K562 (cell line): ENCODE data around the gene CCT3. TPM values are rescaled to one million over a fixed set of nuclear protein-coding genes. Genes with fewer than 3 reads are reported as not detected.

ENCODE experiments used
- CTCF ChIP-seq, 3 experiments: IDR thresholded peaks in 2 of 3; conservative IDR thresholded peaks in 1 of 3; 2 replicates each; pipeline ENCODE4 v1.5.1; 2011 to 2012; ENCODE audit warnings: low read length in 3 of 3, mild to moderate bottlenecking in 3 of 3, control low read depth in 2 of 3, improper control_type of control experiment in 1 of 3, inconsistent platforms in 1 of 3, low read depth in 1 of 3, mixed read lengths in 1 of 3, moderate library complexity in 1 of 3; ENCODE audit not compliant: insufficient read depth in 2 of 3
- JUN ChIP-seq, 2 experiments: sonication (generic) in 1 of 2; formaldehyde crosslinking in 1 of 2; IDR thresholded peaks; 2 replicates each; pipeline versions ENCODE4 v1.6.1 to v1.8.0; 2012 to 2022; ENCODE audit warnings: borderline replicate concordance in 2 of 2, mild to moderate bottlenecking in 2 of 2, improper control_type of control experiment in 1 of 2, low read depth in 1 of 2, low read length in 1 of 2, missing genetic modification reagents in 1 of 2
- KDM4B ChIP-seq, 2 experiments: fragments of 450-650 bp in 1 of 2; sonication (generic) in 1 of 2; IDR thresholded peaks; 2 replicates each; pipeline ENCODE4 v1.6.1; 2016 to 2017; ENCODE audit warnings: borderline replicate concordance in 2 of 2, antibody characterized with exemption in 1 of 2, low read depth in 1 of 2, mild to moderate bottlenecking in 1 of 2
- NFRKB ChIP-seq: fragments of 450-650 bp; IDR thresholded peaks from 2 replicates; pipeline ENCODE4 v1.6.1; 2016; ENCODE audit warnings: low read depth
- PCBP2 ChIP-seq: fragments of 200-400 bp; formaldehyde crosslinking; IDR thresholded peaks from 2 replicates; pipeline ENCODE4 v1.6.1; 2018; ENCODE audit warnings: low read length, low read depth, mild to moderate bottlenecking, moderate library complexity; ENCODE audit not compliant: poor library complexity, severe bottlenecking
- ZBTB17 ChIP-seq: fragments of 450-650 bp; formaldehyde crosslinking; IDR thresholded peaks from 2 replicates; pipeline ENCODE4 v1.4.0; 2020; ENCODE audit warnings: mild to moderate bottlenecking
- ZBTB40 ChIP-seq, 2 experiments: fragments of 450-650 bp in 1 of 2; sonication (generic) in 1 of 2; formaldehyde crosslinking in 1 of 2; IDR thresholded peaks; 2 replicates each; pipeline versions ENCODE4 v1.7.1 to v1.9.0; 2016 to 2022; ENCODE audit warnings: inconsistent platforms in 1 of 2, mild to moderate bottlenecking in 1 of 2, missing genetic modification reagents in 1 of 2
- ZFX ChIP-seq: sonication (generic); formaldehyde crosslinking; IDR thresholded peaks from 2 replicates; pipeline ENCODE4 v1.8.0; 2022; ENCODE audit warnings: mild to moderate bottlenecking, missing genetic modification reagents, moderate library complexity
- ZNF140 ChIP-seq: fragments of 250-450 bp; sonication (Bioruptor Pico); IDR thresholded peaks from 2 replicates; pipeline ENCODE4 v1.8.0; 2021; ENCODE audit warnings: moderate library complexity, mild to moderate bottlenecking, inconsistent platforms
- polyA plus RNA-seq, 8 experiments: library from polyadenylated mRNA; depleted of rRNA in 4 of 8; stranded (reverse) in 5 of 8; unstranded in 3 of 8; fragments of >200 nt; fragmentation: Nextera tagmentation in 2 of 8; fragmentation: Illumina TruSeq in 1 of 8; extraction: Ambion mirVana in 2 of 8; extraction: Trizol in 1 of 8; gene quantifications; 2 replicates each; pipeline versions ENCODE4 v1.2.1 to v1.2.3, GENCODE V29; 2011 to 2014; ENCODE audit warnings: inconsistent platforms in 1 of 8, missing spikeins in 1 of 8
- total RNA-seq, 7 experiments: library from RNA; depleted of rRNA in 6 of 7; stranded (reverse); fragments of >200 nt in 6 of 7; fragmentation: Illumina TruSeq in 2 of 7; extraction: Trizol in 2 of 7; gene quantifications; 2 replicates each; pipeline versions ENCODE4 v1.2.1 to v1.2.3, GENCODE V29; 2011 to 2021; ENCODE audit warnings: low replicate concordance in 1 of 7
- TF ChIP-seq, protein P1 (sequence below): sonication (generic); formaldehyde crosslinking; IDR thresholded peaks from 2 replicates; pipeline ENCODE4 v1.8.1; 2023; ENCODE audit warnings: mild to moderate bottlenecking, missing genetic modification reagents
- TF ChIP-seq, protein P2 (sequence below), 2 experiments: fragments of 250-450 bp in 1 of 2; fragments of 450-650 bp in 1 of 2; sonication (Bioruptor Pico) in 1 of 2; IDR thresholded peaks; 2 replicates each; pipeline versions ENCODE4 v1.6.1 to v1.8.0; 2016 to 2021; ENCODE audit warnings: mild to moderate bottlenecking in 2 of 2, moderate library complexity in 2 of 2, missing compliant biosample characterization in 1 of 2, missing genetic modification characterization in 1 of 2

CCT3 gene
- total and polyA plus RNA-seq, 9 of the 15 experiments (the other 6 are each of a cell fraction or from before 2014, with no cell fraction given): 475 to 1,167 (median 610) TPM

DNA sequence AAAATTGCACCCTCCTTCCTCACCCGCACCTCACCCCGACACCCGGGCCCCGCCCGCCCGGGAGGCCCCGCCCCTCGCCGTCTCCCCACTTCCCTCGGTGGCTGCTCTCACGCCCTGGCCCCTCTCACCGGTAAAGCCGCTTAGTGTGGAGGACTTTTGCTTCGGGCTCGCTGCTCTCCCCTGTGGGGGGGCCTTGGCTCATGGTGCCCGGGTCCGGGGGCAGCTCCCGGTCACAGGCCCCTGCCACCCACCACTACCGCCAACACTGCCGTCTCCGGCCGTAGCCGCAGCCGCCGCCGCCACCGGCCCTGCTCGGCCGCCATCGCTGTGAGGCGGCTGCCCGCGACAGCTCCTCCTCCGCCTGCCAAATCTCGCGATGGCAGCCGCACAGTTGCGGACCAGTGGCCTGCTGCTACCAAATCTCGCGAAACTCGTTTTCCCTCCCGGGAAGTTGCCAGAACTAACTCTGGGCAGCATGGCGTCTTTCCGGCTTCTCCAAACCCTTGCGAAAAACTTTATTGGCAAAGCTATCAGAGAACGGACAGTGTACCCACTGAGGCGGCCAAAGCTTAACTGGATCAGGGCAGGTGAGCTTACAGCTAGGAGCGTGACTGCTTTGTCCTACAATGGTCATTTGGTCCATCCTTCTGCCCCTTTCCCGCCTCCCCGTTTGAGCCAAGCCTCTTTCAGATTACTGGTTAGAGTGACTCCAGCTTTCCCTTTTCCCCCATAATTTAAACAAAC, 55.4 kb downstream of the CCT3 start, which contains the start of gene SMG5 (continued):
- TF ChIP-seq ZBTB40 (IDR thresholded peaks at IDR 0.05): peak; percentile 100
- TF ChIP-seq ZBTB40 (CRISPR knock-in tag; IDR thresholded peaks at IDR 0.05): peak; percentile 100
- no peak for TF ChIP-seq PCBP2
- TF ChIP-seq CTCF (IDR thresholded peaks at IDR 0.05 in 2 of 3, conservative IDR thresholded peaks at IDR 0.05 in 1 of 3; ENCODE audit: insufficient read depth in 2 of 3, low read depth in 1 of 3, low read length in 3 of 3): peak in 1 of 3 experiments; percentile 39; a peak in 2 of 6 replicates
- peak; percentile 53; the same call in 1 of the 2 replicates for TF ChIP-seq JUN (IDR thresholded peaks at IDR 0.05; ENCODE audit: borderline replicate concordance, low read depth, low read length)
- TF ChIP-seq JUN (CRISPR knock-in tag; IDR thresholded peaks at IDR 0.05; ENCODE audit: borderline replicate concordance): no peak
- peak; percentile 32; the same call in 1 of the 2 replicates for TF ChIP-seq ZBTB17 (CRISPR knock-in tag)
- TF ChIP-seq ZFX (CRISPR knock-in tag): peak; percentile 94
- TF ChIP-seq, protein P1, sequence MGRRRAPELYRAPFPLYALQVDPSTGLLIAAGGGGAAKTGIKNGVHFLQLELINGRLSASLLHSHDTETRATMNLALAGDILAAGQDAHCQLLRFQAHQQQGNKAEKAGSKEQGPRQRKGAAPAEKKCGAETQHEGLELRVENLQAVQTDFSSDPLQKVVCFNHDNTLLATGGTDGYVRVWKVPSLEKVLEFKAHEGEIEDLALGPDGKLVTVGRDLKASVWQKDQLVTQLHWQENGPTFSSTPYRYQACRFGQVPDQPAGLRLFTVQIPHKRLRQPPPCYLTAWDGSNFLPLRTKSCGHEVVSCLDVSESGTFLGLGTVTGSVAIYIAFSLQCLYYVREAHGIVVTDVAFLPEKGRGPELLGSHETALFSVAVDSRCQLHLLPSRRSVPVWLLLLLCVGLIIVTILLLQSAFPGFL (CRISPR knock-in tag): 0 out of 2 replicates have a peak, but pooled peaks have one; percentile 26
- TF ChIP-seq NFRKB: peak; percentile 96
- peak in 1 of 2 experiments; percentile 29; a peak in 1 of 4 replicates for TF ChIP-seq KDM4B (IDR thresholded peaks at IDR 0.05; ENCODE audit: borderline replicate concordance in 2 of 2, low read depth in 1 of 2)
- TF ChIP-seq ZNF140 (CRISPR knock-in tag): no peak
- TF ChIP-seq, protein P2, sequence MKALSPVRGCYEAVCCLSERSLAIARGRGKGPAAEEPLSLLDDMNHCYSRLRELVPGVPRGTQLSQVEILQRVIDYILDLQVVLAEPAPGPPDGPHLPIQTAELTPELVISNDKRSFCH (CRISPR knock-in tag; IDR thresholded peaks at IDR 0.05): no peak
- TF ChIP-seq, protein P2 (tag; IDR thresholded peaks at IDR 0.05): peak; percentile 76; the same call in 1 of the 2 replicates
